ENCODE measurements around the gene BCOR. TPM values are rescaled to one million over a fixed set of nuclear protein-coding genes. Genes with fewer than 3 reads are reported as not detected.

The BCOR gene
- total RNA-seq, 1 experiment from 2014 or later: 21.8 TPM

DNA sequence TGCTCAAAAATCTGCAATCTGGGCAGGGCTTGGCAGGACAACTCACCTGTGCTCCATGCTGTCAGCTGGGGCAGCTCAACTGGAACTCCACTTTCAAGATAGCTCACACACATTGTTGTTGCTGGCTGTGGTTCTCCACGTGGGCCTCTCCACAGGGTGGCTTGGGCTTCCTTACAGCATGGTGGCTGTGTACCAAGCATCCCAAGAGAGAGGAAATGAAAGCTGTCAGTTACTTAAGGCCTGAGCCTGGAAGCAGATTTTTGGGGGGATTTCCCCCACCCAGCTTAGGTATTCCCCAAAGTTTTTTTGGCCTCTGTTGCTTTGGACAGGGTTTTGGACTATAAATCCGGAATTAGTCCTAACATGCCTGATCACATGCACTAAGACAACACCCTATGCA, 81.0 kb downstream of the BCOR start:
- Histone ChIP-seq H3K9ac (ENCODE audit: low read length) (no peak overlapping the region), H3K4me2 (ENCODE audit: low read length) (no peak overlapping the region), H4K20me1 (ENCODE audit: low read length) (no peaks in the 10 kb centered on the region), H3K4me1 (ENCODE audit: insufficient read depth, low read length) (peaks cover 11% of the 10 kb centered on the region), H3K36me3 (ENCODE audit: low read depth, low read length) (no peaks in the 10 kb centered on the region), H3K79me2 (ENCODE audit: low read length) (no peaks in the 10 kb centered on the region), H3K27me3 (ENCODE audit: low read length) (no peaks in the 10 kb centered on the region), H2AFZ (ENCODE audit: low read length) (no peak overlapping the region), H3K4me3 (ENCODE audit: low read length) (no peak overlapping the region), H3K9me2 (replicated peaks; ENCODE audit: low read length) (no peaks in the 10 kb centered on the region), H3K27ac (ENCODE audit: low read length) (no peak overlapping the region), H3F3A (ENCODE audit: low read length, unreplicated experiment) (no peaks in the 10 kb centered on the region), H3K9me3 (ENCODE audit: low read length) (no peaks in the 10 kb centered on the region)
- ChIA-PET CTCF (no interaction called here), POLR2A (ENCODE audit: unreplicated experiment) (no interaction called here)
- no peak for ATAC-seq
- no peak for DNase-seq
- no TSS peak for BruUV-seq (replicated peaks)
- TF ChIP-seq, protein P1, sequence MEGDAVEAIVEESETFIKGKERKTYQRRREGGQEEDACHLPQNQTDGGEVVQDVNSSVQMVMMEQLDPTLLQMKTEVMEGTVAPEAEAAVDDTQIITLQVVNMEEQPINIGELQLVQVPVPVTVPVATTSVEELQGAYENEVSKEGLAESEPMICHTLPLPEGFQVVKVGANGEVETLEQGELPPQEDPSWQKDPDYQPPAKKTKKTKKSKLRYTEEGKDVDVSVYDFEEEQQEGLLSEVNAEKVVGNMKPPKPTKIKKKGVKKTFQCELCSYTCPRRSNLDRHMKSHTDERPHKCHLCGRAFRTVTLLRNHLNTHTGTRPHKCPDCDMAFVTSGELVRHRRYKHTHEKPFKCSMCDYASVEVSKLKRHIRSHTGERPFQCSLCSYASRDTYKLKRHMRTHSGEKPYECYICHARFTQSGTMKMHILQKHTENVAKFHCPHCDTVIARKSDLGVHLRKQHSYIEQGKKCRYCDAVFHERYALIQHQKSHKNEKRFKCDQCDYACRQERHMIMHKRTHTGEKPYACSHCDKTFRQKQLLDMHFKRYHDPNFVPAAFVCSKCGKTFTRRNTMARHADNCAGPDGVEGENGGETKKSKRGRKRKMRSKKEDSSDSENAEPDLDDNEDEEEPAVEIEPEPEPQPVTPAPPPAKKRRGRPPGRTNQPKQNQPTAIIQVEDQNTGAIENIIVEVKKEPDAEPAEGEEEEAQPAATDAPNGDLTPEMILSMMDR (conservative IDR thresholded peaks at IDR 0.05; ENCODE audit: low read depth, low read length): no peak
- TF ChIP-seq EZH2 (IDR thresholded peaks at IDR 0.05; ENCODE audit: low read length, unreplicated experiment) (no peak), EZH2phosphoT487 (IDR thresholded peaks at IDR 0.05; ENCODE audit: borderline replicate concordance, low read length) (no peak)
- intact Hi-C loops (cut with micrococcal nuclease): loop anchor here (10.0 kb wide), 1 partner anchor 202 kb away; no protein-coding TSS in a partner anchor

DNA sequence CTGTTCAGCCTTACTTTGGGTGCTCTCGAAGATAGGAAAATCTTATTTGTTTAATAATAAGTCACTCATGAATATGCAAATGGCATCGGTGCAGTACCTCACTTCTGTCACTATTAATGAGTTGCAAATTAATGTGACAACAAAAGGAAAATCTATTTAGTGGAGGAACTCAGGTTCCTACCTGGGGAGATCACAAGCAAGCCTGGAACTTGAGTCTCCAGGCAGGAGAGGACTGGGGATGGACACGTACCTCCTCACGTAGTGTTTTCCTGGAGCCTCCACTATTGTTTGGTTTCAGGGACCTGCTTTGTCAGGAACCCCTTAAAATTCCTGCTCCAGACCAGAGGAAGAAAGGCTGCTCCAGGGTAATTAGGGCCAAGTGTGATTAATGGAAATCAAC, 82.1 kb downstream of the BCOR start:
- TF ChIP-seq EZH2phosphoT487 (IDR thresholded peaks at IDR 0.05; ENCODE audit: borderline replicate concordance, low read length) (no peak), EZH2 (IDR thresholded peaks at IDR 0.05; ENCODE audit: low read length, unreplicated experiment) (no peak)
- TF ChIP-seq, protein P1 (conservative IDR thresholded peaks at IDR 0.05; ENCODE audit: low read depth, low read length): no peak
- Histone ChIP-seq H3F3A (ENCODE audit: low read length, unreplicated experiment) (no peaks in the 10 kb centered on the region), H3K4me1 (ENCODE audit: insufficient read depth, low read length) (peaks cover 21% of the 10 kb centered on the region), H4K20me1 (ENCODE audit: low read length) (no peaks in the 10 kb centered on the region), H2AFZ (ENCODE audit: low read length) (no peak overlapping the region), H3K79me2 (ENCODE audit: low read length) (no peaks in the 10 kb centered on the region), H3K4me3 (ENCODE audit: low read length) (no peak overlapping the region), H3K9me3 (ENCODE audit: low read length) (no peaks in the 10 kb centered on the region), H3K4me2 (ENCODE audit: low read length) (no peak overlapping the region), H3K9ac (ENCODE audit: low read length) (no peak overlapping the region), H3K27me3 (ENCODE audit: low read length) (no peaks in the 10 kb centered on the region), H3K36me3 (ENCODE audit: low read depth, low read length) (no peaks in the 10 kb centered on the region), H3K27ac (ENCODE audit: low read length) (no peak overlapping the region), H3K9me2 (replicated peaks; ENCODE audit: low read length) (no peaks in the 10 kb centered on the region)
- intact Hi-C loops (cut with micrococcal nuclease): loop anchor here (10.0 kb wide), 1 partner anchor 201 kb away; no protein-coding TSS in a partner anchor
- ChIA-PET CTCF (no interaction called here), POLR2A (ENCODE audit: unreplicated experiment) (no interaction called here)
- no peak for DNase-seq
- ATAC-seq: no peak
- BruUV-seq (replicated peaks): no TSS peak
